Body of pancreas (tissue), 2 donors: ENCODE data around the gene SZRD1. TPM values are rescaled to one million over a fixed set of nuclear protein-coding genes. Genes with fewer than 3 reads are reported as not detected.

Source experiments
- total RNA-seq, 2 donors: library from RNA; depleted of rRNA; stranded (reverse); fragments of >200 nt; gene quantifications; one replicate each; pipeline ENCODE4 v1.1.0, GENCODE V29; 2016

Gene SZRD1
- total RNA-seq, 2 donors from 2014 or later, result 26.4 to 29.8 TPM

Other genes with a start within 250 kb of the SZRD1 start
- gene EPHA2, start 211.2 kb upstream of the SZRD1 start, total RNA-seq, result 10 to 100 TPM; 19.5 to 26.7 TPM
- 10 to 100 TPM; 15.3 to 31.3 TPM for gene ARHGEF19, start 154.6 kb upstream of the SZRD1 start, total RNA-seq
- 1 to 10 TPM; 3.6 TPM for gene CPLANE2, start 130.1 kb upstream of the SZRD1 start, total RNA-seq
- 10 to 100 TPM; 11.9 to 33.6 TPM for gene FBXO42, start 14.8 kb upstream of the SZRD1 start, total RNA-seq
- not detected for gene SPATA21, start 70.2 kb downstream of the SZRD1 start, total RNA-seq
- gene NECAP2, start 73.5 kb downstream of the SZRD1 start, total RNA-seq, result 10 to 100 TPM; 28.3 to 31.9 TPM
- gene RNU1-1, start 147.0 kb downstream of the SZRD1 start, total RNA-seq, result over 10,000 TPM in 1 of 2 donors, under 1 TPM in 1; under 0.01 to 15,479 TPM
- gene NBPF1, start 246.3 kb downstream of the SZRD1 start, total RNA-seq, result 10 to 100 TPM; 22.3 to 41.5 TPM